Measurements from ENCODE around the gene ACOT4. TPM values are rescaled to one million over a fixed set of nuclear protein-coding genes. Genes with fewer than 3 reads are reported as not detected.
"Not testable (repeated sequence)": the region's sequence is repeated elsewhere in the genome, so short reads cannot be mapped to it uniquely, and the experiment has no call there.

ACOT4 gene
- total and polyA plus RNA-seq, 2 donors (not counting 3 experiments of a cell fraction or from before 2014, with no cell fraction given): 0.46 to 0.69 TPM

- H3K79me2 ChIP-seq (ENCODE audit: control insufficient read depth, insufficient read depth, low read length): peaks cover 6% of the 10 kb centered on the region
- no peaks in the 10 kb centered on the region for H3K36me3 ChIP-seq (ENCODE audit: control insufficient read depth in 2 of 2, extremely low read depth in 1 of 2, insufficient read depth in 2 of 2, low read length in 2 of 2)
- no peaks in the 10 kb centered on the region for H3K9me3 ChIP-seq (replicated peaks; ENCODE audit: control insufficient read depth, insufficient read depth, low read length)
- no peak for TF ChIP-seq EZH2 (IDR thresholded peaks at IDR 0.05; ENCODE audit: borderline replicate concordance, low read depth, low read length, severe bottlenecking)
- intact Hi-C loops (cut with micrococcal nuclease) (no loop called here), dilution Hi-C loops (cut with MboI; ENCODE audit: extremely low pct_ligation_motif_present, low sequenced_read_pairs) (no loop called here)
- H2AFZ ChIP-seq (ENCODE audit: low read depth, low read length): peak overlapping the region; percentile 69
- no peaks in the 10 kb centered on the region for H3K27me3 ChIP-seq (ENCODE audit: control insufficient read depth in 2 of 2, insufficient read depth in 2 of 2, low read length in 2 of 2)
- H4K20me1 ChIP-seq (replicated peaks; ENCODE audit: control insufficient read depth, extremely low read depth, insufficient read depth, low read length): no peaks in the 10 kb centered on the region
- ChIA-PET CTCF (interaction anchor here (0.6 to 3.2 kb wide), 11 partner anchors 29 to 396 kb away, joined by 3 to 58 read pairs (median 5); partner anchors contain the start of gene ACOT6), POLR2A (interaction anchor here (0.7 kb wide), 1 partner anchor 44 kb away, joined by 3 read pairs; the partner anchor contains the start of gene ACOT6)
- H3K4me2 ChIP-seq (ENCODE audit: insufficient read depth, low read length): peak overlapping the region; percentile 78
- H3K4me1 ChIP-seq (ENCODE audit: control insufficient read depth, extremely low read depth, insufficient read depth, low read length): peaks cover 19% of the 10 kb centered on the region
- H3K9me1 ChIP-seq (replicated peaks; ENCODE audit: control insufficient read depth, extremely low read depth, insufficient read depth, low read length): no peaks in the 10 kb centered on the region
- peak overlapping the region; percentile 61 for H3K9ac ChIP-seq (replicated peaks; ENCODE audit: extremely low read depth, insufficient read depth, low read length)
- BruUV-seq (replicated peaks): no TSS peak
- H3K27ac ChIP-seq (ENCODE audit: insufficient read depth, low read depth, low read length): peak overlapping the region; percentile 95
- peak; percentile 4 for DNase-seq (ENCODE audit: low read depth, low spot score)
- FAIRE-seq: no peak
- peak overlapping the region in 1 of 3 experiments; percentile 54 for H3K4me3 ChIP-seq (replicated peaks in 1 of 3; ENCODE audit: insufficient read depth in 1 of 3, low read depth in 1 of 3, low read length in 3 of 3)
Observed at GRCh38 chr14:73567951-73568885, 23.5 kb upstream of the ACOT4 start.

DNA sequence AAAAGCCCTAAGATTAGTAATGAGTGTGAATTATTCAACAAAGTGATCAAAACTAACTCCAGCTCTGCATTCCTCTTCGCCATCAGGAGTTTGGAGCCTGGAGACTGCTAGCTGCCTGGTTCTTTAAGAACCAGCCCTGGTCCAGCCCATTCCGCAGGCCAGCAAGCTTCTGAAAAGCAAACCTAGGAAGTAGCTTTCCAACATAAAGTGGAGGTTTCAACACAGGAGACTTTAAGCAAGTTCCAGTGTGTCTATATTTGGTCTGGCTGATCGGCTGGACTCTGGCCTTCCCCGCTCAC, 22.8 kb upstream of the ACOT4 start:
- intact Hi-C loops (cut with micrococcal nuclease); DNase-seq (ENCODE audit: low read depth, low spot score); H3K9me1 ChIP-seq (replicated peaks; ENCODE audit: control insufficient read depth, extremely low read depth, insufficient read depth, low read length); H3K27me3 ChIP-seq (ENCODE audit: control insufficient read depth in 2 of 2, insufficient read depth in 2 of 2, low read length in 2 of 2); H3K79me2 ChIP-seq (ENCODE audit: control insufficient read depth, insufficient read depth, low read length); H3K9me3 ChIP-seq (replicated peaks; ENCODE audit: control insufficient read depth, insufficient read depth, low read length); dilution Hi-C loops (cut with MboI; ENCODE audit: extremely low pct_ligation_motif_present, low sequenced_read_pairs); FAIRE-seq; H3K36me3 ChIP-seq (ENCODE audit: control insufficient read depth in 2 of 2, extremely low read depth in 1 of 2, insufficient read depth in 2 of 2, low read length in 2 of 2); H4K20me1 ChIP-seq (replicated peaks; ENCODE audit: control insufficient read depth, extremely low read depth, insufficient read depth, low read length): not testable (repeated sequence)
- Histone ChIP-seq H3K27ac (ENCODE audit: insufficient read depth, low read depth, low read length) (peak overlapping the region; percentile 95), H3K4me1 (ENCODE audit: control insufficient read depth, extremely low read depth, insufficient read depth, low read length) (peaks cover 19% of the 10 kb centered on the region), H2AFZ (ENCODE audit: low read depth, low read length) (peak overlapping the region; percentile 69), H3K9ac (replicated peaks; ENCODE audit: extremely low read depth, insufficient read depth, low read length) (peak overlapping the region; percentile 61), H3K4me2 (ENCODE audit: insufficient read depth, low read length) (peak overlapping the region; percentile 78), H3K4me3 (replicated peaks in 1 of 3; ENCODE audit: insufficient read depth in 1 of 3, low read depth in 1 of 3, low read length in 3 of 3) (peak overlapping the region in 2 of 3 experiments; percentile 37 to 54)
- CTCF ChIA-PET: interaction anchor here (0.6 to 3.2 kb wide), 10 partner anchors 30 to 396 kb away, joined by 3 to 58 read pairs (median 5); partner anchors contain the start of gene ACOT6
- POLR2A ChIA-PET: interaction anchor here (0.7 kb wide), 1 partner anchor 44 kb away, joined by 3 read pairs; the partner anchor contains the start of gene ACOT6
- BruUV-seq (replicated peaks): TSS peak; percentile 52
